GM10266 (cell line): ENCODE data around the gene OR5D16.
"Not testable (repeated sequence)": the region's sequence is repeated elsewhere in the genome, so short reads cannot be mapped to it uniquely, and the experiment has no call there.

Source experiments
- DNase-seq: peaks from one replicate; pipeline ENCODE4 v3.0.0; 2012; ENCODE audit errors: extremely low spot score
- CTCF ChIP-seq: IDR thresholded peaks from 2 replicates; pipeline ENCODE4 v1.5.1; 2012; ENCODE audit warnings: mild to moderate bottlenecking, low read depth; ENCODE audit not compliant: control insufficient read depth, insufficient read depth; ENCODE audit errors: missing control alignments

Gene OR5D16

GRCh38 chr11:55826919-55827318 lies 11.6 kb upstream of the OR5D16 start, which contains the start of gene OR5L2:
Gene OR5L2, plus strand, starts transcription at chr11:55827219. Its CDS starts 0 bp downstream, at chr11:55827219.
- DNase-seq: no peak
- no peak for TF ChIP-seq CTCF

GRCh38 chr11:55847453-55847852 lies 8.9 kb downstream of the OR5D16 start:
- no peak for TF ChIP-seq CTCF
- DNase-seq: no peak

GRCh38 chr11:55849037-55849436 lies 10.5 kb downstream of the OR5D16 start:
- TF ChIP-seq CTCF: no peak
- DNase-seq: no peak

- DNase-seq: no peak
- no peak for TF ChIP-seq CTCF
These were observed 13.6 kb downstream of the OR5D16 start for GRCh38 chr11:55852141-55852540.

- no peak for TF ChIP-seq CTCF
- no peak for DNase-seq
These were observed 16.2 kb downstream of the OR5D16 start for GRCh38 chr11:55854704-55855103.

GRCh38 chr11:55867354-55867753 lies 28.8 kb downstream of the OR5D16 start:
- not testable (repeated sequence) for DNase-seq

- not testable (repeated sequence) for DNase-seq
These were observed 34.2 kb downstream of the OR5D16 start for GRCh38 chr11:55872731-55873130.

GRCh38 chr11:55873146-55873545 lies 34.6 kb downstream of the OR5D16 start:
- DNase-seq: not testable (repeated sequence)

GRCh38 chr11:55882997-55883396 lies 44.4 kb downstream of the OR5D16 start, which contains the start of gene TRIM51:
Gene TRIM51, plus strand, starts transcription at chr11:55883297. Its CDS starts 2,132 bp downstream, at chr11:55885429.
- not testable (repeated sequence) for DNase-seq

- not testable (repeated sequence) for DNase-seq
These were observed 46.4 kb downstream of the OR5D16 start for GRCh38 chr11:55884995-55885394.

GRCh38 chr11:55885481-55885880 lies 46.9 kb downstream of the OR5D16 start:
- not testable (repeated sequence) for DNase-seq
